CD4-positive, alpha-beta T cell treated with Interleukin-4 for 1 hour (primary cell): ENCODE data around the gene TCIRG1.

ENCODE experiments used
- DNase-seq, 2 donors: peaks; one replicate each; pipeline ENCODE4 v3.0.0-alpha.2; 2020 to 2022

Gene TCIRG1

DNA sequence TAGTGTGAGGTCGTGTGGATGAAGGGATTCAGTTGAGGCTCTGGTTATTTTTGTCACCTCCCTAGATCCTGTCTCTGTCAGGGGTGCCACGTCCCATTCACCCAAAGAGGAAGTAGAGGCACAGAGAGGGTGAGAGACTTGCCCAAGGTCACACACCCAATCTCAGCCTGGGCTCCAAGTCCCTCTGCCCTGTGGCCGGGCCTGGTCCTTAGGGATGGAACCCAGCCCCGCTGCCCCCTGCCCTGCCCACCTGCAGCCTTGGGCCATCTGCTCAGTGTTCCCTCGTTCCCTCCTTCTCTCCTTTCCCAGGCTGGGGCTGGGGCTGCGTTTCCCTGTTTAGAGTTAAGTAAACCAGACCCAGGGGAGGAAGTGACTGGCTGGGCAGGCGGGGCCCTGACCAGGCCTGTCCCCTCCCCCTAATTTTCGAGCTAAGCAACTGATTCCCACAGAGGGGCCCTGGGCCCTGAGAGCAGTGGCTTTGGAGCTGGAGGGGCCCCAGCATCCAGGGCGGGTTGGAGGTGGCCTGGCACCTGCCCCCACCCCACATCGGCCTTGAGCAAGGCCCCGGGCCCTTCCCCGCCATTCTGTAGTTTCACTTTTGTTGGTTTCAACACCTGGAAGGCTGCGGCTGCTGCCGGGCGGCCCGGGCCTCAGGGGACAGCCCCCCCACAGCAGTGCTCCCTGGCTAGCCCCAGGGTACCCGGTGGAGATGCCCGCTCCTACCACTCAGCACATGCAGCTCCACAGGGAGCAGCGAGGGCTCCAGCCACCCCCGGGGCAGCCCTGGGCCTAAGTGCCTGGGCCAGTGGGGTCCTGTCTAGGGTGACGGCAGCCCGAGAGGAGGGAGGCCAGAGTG lies 1.5 kb downstream of the TCIRG1 start:
- DNase-seq, result peak; percentile 49

DNA sequence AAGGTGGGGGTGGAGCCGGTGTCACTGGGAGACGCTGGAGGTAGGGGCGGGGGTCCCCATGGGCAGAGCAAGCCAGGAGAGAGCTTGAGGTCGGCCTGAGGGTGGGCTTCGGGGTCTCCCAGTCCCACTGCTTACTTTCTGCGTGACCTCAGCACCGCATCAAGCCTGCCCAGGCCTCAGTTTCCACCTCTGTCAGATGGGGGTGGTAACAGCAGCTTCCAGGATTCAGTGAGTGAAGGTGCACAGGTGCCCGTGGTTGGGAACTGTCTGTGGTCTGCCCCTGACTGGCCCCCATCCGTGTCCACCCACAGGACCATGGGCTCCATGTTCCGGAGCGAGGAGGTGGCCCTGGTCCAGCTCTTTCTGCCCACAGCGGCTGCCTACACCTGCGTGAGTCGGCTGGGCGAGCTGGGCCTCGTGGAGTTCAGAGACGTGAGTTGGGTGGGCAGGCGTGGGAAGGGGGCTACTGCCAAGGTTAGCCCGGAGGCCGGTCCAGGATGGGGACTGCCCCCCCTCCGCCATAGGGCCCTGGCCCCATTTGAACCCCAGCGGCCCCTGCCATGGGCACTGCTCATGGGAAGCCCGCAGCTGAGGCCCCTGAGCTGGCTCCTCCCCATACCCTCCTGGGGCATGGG lies 2.2 kb downstream of the TCIRG1 start:
- no peak for DNase-seq

DNA sequence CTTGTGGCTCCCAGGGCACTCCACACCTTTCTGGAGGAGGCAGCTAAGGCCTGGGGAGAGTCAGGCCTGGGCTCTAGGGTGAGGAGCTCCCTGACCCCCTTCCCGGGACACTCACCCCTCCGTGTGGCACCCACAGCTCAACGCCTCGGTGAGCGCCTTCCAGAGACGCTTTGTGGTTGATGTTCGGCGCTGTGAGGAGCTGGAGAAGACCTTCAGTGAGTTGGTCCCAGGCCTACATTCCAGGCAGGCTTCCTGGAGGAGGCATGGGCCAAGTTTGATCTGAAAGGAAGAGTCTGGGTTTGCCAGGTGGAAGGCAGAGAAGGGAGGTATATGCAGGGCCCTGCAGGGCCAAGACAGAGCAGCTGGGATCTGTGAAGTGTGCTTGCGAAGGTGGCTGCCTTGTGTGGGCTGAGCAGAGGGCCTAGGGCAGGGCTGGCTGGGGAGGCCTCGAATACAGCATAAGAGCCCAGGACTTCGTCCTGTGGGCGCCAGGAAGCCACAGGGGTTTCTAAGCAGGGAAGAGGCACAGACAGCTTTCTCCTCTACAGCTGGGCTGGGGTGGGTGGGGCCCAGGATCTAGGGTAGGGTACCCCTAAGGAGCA lies 2.9 kb downstream of the TCIRG1 start:
- no peak for DNase-seq

DNA sequence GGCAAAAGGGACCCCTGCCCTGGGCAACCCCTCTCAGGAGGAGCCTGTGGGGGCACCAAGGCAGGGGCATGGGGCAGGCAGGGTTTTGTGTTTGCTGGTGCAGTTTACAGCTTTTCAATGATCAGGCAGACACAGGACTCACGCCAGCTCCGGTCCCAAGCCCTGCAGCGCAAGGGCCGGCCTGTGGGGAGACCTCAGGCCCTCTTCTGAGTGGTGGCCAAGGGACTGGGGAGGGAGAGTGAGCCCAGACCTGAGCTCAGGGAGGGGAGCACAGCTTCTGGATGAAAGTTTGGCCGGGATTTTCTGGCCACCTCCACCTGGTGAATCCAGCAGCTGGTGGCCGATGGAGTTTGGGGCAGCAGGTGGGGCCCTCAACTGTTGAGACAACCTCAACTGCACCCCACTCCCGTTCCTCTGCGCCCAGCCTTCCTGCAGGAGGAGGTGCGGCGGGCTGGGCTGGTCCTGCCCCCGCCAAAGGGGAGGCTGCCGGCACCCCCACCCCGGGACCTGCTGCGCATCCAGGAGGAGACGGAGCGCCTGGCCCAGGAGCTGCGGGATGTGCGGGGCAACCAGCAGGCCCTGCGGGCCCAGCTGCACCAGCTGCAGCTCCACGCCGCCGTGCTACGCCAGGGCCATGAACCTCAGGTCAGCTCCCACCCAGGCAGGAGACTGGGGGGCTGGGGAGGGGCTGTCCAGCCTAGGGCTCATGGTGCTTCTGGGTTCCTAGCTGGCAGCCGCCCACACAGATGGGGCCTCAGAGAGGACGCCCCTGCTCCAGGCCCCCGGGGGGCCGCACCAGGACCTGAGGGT lies 3.6 kb downstream of the TCIRG1 start:
- no peak for DNase-seq

DNA sequence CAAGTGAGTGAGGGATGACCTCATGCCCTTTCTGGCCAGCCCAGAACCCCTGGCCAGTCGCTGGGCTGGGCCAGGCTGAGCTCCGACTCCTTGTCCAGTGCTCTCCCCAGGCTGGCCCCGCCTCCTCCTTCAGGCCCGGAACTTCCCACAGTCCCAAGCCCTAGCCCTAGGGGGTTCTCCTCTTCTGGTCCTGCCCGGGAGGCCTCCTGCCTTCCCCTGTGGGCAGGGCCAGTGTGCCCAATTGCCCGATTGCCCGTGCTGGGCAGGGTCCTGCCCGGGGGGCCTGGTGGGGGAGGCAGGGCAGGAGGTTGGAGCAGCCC lies 4.2 kb downstream of the TCIRG1 start:
- no peak for DNase-seq

DNA sequence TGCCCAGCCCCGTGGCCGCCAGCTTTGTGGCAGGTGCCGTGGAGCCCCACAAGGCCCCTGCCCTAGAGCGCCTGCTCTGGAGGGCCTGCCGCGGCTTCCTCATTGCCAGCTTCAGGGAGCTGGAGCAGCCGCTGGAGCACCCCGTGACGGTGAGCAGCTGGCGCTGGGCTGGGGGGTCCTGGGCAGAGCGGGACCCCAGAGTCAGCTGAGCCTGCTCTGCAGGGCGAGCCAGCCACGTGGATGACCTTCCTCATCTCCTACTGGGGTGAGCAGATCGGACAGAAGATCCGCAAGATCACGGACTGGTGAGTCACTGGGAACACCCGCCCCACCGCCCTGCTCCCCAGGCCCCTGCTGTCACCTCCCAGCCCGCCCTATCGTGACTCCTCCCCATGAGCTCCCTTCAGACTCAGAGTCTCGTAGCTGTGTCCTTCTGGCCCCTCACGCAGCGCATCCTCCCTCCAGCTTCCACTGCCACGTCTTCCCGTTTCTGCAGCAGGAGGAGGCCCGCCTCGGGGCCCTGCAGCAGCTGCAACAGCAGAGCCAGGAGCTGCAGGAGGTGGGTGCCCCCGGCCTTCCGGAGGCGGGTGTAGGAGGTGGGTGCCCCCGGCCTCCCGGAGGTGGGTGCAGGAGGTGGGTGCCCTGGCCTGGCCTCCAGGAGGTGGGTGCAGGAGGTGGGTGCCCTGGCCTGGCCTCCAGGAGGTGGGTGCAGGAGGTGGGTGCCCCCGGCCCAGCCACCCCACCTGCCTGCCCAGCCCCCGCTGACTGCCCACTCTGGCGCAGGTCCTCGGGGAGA lies 4.7 kb downstream of the TCIRG1 start:
- no peak for DNase-seq

DNA sequence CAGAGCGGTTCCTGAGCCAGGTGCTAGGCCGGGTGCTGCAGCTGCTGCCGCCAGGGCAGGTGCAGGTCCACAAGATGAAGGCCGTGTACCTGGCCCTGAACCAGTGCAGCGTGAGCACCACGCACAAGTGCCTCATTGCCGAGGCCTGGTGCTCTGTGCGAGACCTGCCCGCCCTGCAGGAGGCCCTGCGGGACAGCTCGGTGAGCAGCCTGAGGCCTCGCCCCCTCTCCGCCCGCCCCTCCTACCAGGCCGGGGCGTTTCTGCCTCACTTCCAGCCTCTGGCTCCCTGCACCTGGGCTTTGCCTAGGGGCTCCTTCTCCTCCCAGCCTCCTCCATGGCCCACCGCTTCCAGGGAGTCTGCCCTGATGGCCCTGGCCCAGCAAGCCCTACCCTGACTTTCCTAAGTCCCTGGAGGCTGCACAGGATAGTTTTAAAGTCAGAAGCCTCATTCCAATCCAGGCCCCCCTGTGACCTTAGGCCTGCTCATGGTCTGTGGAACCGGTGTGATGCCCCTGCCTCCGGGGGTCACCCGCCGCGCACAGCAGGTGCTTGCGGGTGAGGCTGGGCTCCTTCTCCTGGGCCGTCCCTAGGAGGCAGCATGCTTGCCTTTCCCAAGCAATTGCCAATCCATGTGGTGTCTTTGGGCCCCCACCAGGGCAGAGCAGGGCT lies 5.5 kb downstream of the TCIRG1 start:
- no peak for DNase-seq

DNA sequence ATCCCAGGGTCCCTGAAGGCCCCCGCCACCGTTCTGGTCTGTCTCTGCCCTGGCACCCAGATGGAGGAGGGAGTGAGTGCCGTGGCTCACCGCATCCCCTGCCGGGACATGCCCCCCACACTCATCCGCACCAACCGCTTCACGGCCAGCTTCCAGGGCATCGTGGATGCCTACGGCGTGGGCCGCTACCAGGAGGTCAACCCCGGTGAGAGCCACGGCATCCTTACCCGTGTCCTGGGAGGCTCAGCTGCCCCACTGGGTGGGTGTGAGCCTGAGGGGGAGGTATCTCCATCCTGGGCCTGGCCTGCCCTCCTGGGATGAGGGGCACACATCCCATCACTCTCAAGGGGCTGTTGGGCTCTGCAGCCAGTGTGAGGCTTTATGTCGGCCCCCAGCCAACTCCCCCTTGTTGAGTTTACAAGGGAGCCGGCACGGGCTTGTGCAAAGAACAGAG lies 6.1 kb downstream of the TCIRG1 start:
- no peak for DNase-seq

DNA sequence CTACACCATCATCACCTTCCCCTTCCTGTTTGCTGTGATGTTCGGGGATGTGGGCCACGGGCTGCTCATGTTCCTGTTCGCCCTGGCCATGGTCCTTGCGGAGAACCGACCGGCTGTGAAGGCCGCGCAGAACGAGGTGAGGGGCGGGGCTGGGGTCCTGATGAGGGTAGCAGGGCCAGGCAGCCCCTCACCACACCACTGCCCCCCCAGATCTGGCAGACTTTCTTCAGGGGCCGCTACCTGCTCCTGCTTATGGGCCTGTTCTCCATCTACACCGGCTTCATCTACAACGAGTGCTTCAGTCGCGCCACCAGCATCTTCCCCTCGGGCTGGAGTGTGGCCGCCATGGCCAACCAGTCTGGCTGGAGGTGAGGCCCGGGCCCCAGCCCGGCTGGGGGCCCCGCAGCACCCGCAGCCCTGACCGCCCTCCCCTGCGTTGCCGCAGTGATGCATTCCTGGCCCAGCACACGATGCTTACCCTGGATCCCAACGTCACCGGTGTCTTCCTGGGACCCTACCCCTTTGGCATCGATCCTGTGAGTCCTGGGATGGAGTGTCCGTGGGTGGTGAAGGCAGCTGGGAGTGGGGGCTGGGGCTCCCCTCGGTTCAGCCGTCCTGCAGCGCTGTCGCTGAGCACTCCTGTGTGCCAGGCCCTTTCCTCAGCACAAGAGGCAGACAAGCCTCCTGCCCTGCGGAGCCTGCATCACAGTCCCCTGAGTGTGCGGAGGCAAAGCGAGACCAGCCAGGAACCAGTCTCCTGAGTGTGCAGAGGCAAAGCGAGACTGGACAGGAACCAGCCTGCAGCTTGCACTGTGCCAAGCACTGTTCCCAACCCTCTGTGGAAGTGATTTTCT lies 8.8 kb downstream of the TCIRG1 start:
- DNase-seq, result no peak

DNA sequence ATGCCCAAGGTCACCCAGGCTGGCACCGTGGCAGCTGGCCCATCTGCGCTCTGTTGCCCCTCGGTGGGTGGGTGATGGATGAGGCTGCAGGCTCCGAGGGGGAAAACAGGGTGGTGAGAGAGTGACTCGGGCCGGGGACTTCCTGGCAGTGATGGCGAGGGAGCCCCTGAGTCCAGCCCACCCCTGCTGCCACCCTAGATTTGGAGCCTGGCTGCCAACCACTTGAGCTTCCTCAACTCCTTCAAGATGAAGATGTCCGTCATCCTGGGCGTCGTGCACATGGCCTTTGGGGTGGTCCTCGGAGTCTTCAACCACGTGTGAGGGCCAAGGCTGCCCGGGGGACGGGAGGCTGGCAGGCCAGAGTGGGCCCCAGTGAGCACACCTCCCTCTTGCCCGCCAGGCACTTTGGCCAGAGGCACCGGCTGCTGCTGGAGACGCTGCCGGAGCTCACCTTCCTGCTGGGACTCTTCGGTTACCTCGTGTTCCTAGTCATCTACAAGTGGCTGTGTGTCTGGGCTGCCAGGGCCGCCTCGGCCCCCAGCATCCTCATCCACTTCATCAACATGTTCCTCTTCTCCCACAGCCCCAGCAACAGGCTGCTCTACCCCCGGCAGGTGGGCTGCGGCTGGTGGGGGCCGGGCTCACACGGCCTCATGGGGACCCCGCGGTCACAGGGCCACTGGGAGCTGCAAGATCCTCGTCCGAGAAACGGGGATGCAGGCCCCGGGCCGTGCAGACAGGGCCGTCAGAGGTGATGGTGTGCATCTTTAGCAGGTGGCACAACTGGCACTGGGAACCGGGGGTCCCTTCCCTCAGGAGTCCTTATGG lies 10.1 kb downstream of the TCIRG1 start:
- no peak for DNase-seq

DNA sequence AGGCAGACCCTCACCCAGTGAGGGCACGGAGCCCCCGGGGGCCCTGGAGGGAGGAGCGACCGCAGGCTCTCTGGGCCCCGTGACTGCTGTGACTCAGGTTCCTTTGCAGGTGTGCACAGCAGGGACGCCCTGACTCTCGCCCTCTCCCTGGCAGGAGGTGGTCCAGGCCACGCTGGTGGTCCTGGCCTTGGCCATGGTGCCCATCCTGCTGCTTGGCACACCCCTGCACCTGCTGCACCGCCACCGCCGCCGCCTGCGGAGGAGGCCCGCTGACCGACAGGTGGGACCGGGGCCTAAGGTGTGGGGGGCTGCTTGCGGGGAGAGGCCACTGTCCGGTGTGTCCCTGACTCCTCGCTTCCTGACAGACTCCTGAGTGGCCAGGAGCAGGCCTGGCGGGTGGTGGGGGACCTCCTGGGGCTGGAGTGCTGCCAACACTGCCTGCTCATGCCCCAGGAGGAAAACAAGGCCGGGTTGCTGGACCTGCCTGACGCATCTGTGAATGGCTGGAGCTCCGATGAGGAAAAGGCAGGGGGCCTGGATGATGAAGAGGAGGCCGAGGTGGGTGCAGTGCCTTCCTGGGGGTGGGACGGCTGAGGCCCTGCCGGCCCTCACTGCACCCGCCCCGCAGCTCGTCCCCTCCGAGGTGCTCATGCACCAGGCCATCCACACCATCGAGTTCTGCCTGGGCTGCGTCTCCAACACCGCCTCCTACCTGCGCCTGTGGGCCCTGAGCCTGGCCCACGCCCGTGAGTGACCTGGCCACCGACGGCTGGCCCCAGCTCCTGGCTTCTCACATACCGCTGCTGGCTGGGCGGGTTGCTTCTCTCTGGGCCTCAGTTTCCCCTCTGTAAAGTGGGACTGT lies 10.9 kb downstream of the TCIRG1 start:
- no peak for DNase-seq

DNA sequence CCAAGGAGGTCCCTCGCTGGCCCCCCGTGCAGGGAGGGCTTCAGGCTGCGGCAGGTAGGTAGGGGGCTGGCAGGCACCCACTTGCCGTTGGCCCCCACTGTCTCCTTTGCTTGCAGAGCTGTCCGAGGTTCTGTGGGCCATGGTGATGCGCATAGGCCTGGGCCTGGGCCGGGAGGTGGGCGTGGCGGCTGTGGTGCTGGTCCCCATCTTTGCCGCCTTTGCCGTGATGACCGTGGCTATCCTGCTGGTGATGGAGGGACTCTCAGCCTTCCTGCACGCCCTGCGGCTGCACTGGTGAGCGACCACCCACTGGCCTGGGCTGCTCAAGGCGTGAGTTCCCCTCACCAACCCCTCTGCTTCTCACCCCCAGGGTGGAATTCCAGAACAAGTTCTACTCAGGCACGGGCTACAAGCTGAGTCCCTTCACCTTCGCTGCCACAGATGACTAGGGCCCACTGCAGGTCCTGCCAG lies 11.6 kb downstream of the TCIRG1 start:
- DNase-seq, result no peak

DNA sequence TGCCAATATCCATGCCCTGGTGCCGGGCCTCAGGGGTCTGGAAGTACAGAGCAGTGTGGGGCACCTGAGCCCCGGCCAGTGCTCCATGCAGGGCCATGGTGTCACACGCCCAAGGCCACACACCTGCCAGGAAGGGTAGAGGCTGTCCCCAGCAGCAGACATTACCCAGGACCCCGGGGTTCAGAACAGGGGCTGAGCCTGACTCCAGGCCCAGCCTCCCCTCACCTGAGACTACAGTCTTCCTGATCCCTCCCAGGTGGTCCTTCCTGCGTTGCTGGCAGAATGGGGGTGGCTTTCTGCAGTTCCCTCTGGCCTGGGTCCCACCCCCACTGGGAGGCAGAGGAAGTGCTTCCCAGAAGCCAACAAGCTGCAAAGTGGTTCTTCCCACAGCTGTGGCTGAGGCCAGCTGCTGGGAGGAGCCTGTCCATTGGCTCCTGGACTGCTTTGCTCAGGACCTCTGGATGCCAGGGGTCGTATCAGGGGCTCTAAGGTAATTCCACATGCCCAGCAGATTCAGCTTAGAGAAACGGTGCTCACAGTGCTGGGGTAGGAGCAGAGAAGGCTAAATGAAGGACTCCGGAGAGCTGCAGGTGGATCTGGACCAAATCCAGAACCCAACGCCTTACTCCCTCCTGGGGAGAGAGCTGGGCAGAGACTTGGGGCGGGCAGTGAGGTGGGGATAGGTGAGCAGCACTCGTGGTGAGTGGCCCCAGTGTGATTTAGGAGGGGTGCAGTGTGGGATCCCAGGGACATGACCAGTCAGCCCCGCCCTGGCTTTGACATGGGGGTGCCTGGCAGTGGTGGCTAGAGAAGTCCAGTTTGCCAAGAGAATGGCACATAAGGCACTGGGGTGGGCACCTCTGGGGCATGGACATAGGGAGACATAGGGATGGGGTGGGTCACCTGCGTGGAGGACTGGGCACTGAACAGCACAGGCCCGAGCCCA lies 12.6 kb downstream of the TCIRG1 start:
- DNase-seq, result no peak

DNA sequence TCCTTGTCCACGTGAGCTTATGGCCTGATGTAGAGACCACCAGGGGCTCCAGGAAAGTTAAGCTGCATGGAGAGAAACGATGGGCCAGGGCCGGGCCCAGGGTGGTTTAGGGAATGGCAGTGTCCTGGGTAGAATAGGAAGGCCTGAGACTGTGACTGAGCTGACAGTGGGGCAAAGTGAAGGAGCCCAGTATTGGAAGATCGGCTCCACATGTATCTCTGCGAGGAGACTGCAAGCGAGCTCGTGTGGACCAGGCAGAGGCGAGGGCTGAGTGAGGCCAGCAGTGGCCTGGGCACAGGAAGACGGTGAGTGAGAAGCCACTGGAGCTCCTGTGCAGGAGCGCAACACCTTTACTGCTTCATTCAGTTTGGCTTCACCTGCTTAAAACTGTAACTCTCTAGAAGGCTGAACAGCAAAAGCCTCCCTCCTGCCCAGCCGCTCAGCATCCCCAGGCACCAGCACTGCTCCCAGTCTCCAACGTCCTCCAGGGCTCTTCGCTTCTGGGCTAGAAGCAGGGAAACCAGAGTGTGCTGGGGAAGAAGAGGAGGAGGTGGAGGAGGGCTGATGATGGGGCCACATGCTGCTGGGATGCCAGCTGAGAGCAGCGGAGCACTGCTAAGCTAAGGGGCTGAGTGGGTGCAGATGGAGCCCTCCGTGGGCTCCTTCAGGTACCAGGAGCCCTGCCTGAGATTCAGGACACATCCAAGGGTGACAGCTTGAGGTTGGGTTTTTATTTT lies 13.5 kb downstream of the TCIRG1 start:
- no peak for DNase-seq

DNA sequence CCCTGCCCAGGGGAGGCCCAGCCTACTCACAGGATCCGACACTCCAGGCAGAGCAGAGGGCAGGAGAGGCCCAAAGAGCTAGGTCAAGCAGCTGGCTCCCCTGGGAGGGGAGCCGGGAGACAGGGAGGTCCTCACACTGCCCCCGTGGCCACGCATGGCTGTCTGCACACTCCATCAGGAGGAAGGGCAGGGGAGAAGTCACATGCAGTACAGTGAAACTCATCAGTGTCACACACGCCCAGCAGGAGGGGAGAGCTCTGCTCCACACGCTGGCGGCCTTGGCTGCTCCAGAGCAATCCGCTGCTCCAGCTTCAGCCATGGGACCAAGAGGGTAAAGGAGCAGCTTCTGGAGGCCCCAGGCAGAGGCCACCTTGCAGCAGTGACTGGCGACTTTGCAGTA lies 14.3 kb downstream of the TCIRG1 start:
- no peak for DNase-seq

DNA sequence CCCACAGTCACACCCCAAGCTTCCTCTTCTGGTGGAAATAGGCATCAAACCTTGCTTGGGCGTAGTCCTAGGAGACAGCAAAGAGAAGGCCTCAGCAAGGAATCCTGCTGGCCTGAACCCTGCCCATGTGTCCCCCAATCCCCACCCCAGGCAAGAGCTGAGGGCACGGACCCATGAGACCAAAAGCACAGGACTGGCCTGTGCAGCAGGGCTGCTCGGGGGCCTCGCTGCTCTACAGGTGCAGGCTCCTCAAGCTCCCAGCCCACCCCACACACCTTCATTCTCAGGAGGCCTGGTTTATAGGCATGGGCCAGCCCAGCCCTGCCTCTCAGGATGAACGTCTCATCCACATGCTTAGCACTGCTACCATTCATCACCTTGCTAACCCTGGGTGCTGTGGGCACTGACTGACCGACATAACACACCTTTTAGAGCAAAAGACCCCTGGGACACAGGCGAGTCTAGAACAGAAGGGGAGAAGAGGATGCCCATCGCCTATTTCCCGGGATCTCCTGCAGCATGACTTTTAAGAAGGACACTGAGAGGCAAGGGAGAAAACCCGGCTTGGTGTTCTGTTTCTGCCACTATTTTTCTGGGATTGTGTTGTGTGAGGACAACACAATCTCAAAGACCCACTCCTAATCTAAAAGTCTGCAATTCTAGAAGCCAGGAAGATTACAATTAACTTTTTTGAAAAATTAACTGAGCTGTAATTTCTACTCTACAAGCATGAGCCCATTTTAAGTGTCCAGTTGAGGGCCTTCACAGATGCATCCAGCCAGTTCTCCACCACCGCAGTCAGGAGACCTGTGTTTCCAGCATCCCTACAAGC lies 15.4 kb downstream of the TCIRG1 start:
- no peak for DNase-seq
